NCI-H524 treated with DMSO at 0.1 percent for 48 hours (cell line): Measurements from ENCODE around the gene SYNDIG1L.

Source experiments
- DNase-seq: peaks from one replicate; lab custom pipeline; 2025; lab: John Stamatoyannopoulos, UW

Gene SYNDIG1L

DNA sequence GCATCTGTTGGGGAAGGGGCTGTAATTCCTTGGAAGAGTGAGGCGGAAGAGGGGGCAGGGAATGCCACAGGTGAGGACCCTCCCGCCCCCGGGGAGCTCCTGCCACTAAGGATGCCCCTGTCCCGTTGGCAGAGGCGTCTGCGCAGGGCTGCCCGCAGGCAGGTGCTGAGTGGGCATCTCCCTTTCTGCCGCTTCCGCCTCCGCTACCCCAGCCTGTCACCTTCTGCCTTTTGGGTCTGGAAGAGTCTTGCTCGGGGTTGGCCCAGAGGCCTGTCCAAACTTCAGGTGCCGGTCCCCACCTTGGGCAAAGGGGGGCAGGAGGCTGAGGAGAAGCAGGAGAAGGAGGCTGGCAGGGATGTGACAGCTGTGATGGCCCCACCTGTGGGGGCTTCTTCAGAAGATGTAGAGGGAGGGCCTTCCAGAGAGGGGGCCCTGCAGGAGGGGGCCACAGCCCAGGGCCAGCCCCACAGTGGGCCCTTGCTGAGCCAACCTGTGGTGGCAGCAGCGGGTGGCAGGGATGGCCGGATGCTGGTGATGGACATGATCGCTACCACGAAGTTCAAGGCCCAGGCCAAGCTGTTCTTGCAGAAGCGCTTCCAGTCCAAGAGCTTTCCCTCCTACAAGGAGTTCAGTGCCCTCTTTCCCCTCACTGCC is 67.7 kb downstream of the SYNDIG1L start:
- no peak for DNase-seq

DNA sequence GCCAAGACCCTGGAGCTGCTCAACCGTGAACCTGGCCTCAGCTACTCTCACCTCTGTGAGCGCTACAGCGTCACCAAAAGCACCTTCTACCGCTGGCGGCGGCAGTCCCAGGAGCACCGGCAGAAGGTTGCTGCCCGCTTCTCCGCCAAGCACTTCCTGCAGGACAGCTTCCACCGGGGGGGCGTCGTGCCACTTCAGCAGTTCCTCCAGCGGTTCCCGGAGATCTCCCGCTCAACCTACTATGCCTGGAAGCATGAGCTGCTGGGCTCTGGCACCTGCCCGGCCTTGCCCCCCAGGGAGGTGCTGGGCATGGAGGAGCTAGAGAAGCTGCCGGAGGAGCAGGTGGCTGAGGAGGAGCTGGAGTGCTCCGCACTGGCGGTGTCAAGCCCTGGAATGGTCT is 68.4 kb downstream of the SYNDIG1L start:
- DNase-seq: no peak

DNA sequence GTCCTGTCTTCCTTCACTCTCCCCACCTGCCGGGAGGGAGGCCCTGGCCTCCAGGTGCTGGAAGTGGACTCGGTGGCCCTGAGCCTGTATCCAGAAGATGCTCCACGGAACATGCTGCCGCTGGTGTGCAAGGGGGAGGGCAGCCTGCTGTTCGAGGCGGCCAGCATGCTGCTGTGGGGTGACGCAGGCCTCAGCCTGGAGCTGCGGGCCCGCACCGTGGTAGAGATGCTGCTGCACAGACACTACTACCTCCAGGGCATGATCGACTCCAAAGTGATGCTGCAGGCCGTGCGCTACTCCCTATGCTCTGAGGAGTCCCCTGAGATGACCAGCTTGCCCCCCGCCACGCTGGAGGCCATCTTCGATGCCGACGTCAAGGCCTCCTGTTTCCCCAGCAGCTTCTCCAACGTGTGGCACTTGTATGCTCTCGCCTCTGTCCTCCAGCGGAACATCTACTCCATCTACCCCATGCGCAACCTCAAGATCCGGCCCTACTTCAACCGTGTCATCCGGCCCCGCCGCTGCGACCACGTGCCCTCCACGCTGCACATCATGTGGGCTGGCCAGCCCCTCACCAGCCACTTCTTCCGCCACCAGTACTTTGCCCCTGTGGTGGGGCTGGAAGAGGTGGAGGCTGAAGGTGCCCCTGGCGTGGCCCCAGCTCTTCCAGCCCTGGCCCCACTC is 69.0 kb downstream of the SYNDIG1L start:
- no peak for DNase-seq
